Measurements from ENCODE around the gene ROBO1.

ROBO1 gene

DNA sequence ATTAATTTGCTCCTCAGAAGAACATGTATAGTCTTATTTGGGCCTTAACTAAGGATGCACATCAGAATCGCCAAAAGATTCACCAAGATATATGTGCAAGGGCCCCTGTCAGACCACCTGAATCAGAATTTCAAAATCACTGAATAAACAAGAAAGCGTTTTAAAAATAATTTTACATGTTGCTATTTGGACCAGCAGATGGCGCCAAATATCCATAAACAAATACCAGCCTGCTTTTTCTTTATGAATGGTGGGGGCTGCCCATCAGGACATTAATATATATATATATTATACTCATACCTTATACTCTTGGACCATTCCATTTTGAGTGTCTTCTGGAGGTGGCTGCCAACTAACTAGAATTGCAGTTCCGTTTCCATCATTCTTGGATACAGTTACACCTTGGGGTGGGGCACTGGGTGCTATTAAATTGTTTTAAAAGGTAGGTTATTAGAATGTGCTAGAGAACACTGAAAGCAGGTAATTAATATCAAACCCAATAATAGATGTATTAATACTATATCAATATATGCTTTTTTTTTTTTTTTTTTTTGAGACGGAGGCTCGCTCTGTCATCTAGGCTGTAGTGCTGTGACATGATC lies 1108.3 kb downstream of the ROBO1 start:
- peak; percentile 31 to 36 for DNase-seq

DNA sequence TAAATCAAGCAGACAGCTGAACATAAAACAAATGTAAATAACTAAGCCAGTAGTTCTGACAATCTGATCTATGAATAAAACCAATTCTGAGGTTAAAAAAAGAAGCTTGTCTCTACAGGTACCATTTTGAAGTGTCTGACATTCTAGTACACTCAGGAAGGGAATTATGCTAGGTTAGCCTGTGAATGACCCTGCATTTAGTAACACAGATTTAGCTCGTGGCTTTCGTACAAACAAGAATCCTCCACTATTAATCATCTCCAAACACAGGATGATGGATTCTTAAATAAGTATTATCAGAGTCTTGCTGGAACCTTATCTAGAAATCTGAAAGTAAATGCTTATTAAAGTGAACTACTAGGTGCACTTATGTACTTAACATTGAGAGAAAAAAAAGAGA lies 1120.1 kb downstream of the ROBO1 start:
- DNase-seq: no peak

DNA sequence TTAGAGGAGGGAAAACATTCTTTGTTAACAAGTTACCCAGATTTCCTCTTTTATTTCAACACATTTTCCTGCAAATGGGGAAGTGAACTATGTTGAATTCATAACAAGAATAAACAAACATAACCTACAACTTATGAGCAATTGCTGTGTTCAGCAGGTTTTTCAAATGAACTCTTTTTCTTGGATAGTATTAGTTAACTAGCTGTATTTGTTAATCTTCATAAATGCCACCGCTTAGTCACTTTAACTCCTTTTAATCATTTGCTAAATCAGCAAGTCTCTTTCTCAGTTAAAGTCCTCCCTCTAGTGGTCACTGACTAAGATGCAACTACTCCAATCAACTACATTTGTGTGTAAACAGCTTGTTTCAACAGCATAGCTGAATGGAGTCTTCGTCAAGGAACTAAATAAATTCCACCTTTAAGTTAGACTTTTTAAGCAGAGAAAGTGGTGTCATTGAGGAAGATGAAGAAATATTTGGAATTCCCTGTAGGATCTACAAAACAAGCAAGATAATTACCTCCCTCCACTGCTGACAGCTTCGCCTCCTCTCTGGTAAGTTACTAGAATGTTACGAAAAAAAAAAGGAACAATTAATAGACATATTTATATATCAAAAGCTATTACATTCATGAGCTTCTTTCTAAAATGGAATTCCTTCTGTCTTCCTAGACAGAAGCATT lies 1122.0 kb downstream of the ROBO1 start:
- DNase-seq: peak; percentile 80 to 81

GRCh38 chr3:78644847-78645246 lies 1123.0 kb downstream of the ROBO1 start:
- DNase-seq: no peak

DNA sequence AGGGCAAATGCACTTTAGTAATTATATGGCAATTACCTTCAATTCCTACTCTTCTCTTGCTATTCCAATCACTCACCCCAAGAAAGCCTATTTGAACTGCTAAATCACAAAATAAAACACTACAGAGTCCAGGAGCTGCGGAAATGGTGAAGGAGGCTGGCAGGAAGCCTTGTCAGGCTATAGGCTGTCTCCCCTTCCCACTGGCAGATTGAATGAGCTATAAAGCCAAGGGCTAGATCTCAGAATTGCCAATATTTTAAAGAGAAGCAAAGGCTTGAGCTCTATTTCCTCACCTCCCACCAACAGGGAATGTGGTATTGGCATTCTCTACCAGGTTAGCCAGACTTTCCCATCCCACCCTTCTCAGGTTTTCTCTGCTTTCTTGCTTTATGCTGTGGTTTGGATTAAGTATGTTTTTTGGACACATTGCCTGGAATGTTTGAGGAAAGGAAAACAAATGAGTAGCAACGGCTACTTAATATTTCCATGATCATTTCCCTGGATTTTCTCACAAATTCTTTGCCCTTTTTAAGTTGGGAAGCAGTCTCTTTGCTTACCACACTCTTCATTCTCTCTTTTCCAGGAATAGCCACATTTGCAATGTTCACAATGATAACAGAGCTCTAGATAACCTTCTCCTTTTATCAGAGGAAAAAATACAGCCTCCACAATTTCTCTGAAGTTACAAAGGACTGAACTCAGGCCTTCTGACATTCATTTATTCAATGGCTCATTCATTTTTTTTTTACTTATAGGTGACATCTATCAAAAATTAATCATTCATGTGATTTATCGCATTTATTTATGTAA lies 1125.4 kb downstream of the ROBO1 start:
- DNase-seq: no peak

DNA sequence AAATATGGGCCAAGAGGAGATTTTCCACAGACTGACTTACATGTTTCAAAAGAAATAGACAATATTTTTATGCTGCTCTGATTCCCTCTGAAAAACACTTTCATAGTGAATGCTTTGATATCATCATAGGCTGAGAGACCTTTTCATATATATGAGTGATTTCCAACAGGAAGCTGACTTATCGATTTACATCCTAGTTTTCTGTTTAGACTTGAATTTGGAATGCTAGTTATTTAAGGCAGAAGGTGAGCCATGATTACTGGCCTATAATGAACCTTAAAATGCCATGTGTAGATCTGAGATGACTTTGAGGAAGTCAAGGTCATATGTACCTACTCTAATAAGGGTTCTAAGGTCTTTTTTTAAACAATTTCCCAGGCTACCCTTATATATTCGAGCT lies 1126.1 kb downstream of the ROBO1 start:
- no peak for DNase-seq

- no peak for DNase-seq
Measured at GRCh38 chr3:78634316-78634715, 1133.5 kb downstream of the ROBO1 start.

GRCh38 chr3:78633626-78634025 lies 1134.2 kb downstream of the ROBO1 start:
- no peak for DNase-seq

DNA sequence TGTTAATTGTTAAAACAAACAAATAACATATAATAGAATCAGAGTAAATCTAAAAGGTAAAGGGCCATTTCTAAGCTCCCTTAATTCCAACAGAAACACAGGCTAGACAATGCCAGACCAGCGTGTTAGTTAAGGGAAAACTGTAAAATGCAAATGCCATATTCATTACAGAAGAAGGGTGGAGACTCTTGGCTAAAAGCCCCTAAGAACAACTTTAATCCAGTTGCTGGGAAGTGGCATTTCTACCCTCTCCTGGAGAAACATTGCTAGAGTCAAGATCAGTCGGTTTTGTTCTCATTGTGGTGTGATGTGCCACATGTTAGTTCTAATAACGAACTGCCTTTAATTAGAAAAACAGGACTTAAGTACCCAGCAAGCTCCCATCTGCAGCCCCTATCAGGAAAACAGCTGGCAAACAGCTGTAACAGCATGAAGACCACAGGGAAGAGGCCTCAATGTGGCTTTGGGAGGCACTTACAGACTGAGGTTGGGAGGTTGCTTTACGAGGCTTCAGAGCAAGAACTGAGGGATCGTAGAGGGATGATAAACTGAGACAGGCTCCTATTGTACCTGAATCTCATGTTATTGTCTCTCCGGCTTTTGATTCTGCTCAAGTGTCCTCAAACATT lies 1134.8 kb downstream of the ROBO1 start:
- no peak for DNase-seq

DNA sequence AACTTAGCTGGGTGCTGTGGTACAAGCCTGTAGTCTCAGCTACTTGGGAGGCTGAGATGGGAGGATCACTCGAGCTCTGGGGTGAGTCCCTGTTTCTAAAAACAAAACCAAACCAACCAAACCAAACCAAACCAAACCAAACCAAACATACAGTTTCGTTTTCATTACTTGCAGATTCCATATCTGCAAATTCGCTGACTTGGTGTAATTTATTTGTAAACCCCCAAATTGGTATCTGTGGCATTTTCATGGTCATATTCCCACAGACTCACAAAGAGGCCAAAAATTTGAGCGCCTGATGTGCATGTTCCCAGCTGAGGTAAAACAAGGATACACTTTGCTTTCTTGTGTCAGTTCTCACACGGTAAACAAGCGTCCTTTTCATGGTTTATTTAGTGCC lies 1138.3 kb downstream of the ROBO1 start:
- no peak for DNase-seq

DNA sequence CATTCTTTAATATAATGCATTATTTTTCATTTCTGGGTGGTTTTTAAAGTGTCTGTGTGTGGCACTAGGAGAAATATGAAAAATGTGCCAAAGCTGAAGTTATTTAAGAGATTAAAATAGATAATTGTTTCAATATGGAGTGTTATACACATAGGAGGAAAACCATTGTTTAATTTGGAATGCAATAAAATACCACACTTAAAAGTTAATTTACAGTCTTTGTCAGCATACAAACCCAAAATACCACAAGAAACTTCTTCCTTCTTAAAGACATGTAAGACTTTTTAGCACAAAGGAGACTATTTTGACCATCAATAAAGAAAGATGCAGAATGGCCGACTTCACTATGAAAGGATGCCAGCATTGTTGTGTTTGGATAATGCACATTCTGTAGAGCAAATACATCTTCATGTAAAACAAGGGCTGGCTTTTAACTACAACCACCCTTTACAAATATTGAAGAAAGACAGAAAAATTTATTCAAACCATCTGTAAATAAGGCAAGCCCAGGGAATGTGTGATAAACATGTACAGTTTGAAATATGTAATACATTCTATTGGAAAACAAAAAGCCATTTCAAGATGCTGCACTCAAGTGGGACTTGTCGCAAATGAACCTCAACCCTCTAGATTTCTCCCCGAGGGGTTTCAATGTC lies 1146.6 kb downstream of the ROBO1 start:
- DNase-seq: no peak

DNA sequence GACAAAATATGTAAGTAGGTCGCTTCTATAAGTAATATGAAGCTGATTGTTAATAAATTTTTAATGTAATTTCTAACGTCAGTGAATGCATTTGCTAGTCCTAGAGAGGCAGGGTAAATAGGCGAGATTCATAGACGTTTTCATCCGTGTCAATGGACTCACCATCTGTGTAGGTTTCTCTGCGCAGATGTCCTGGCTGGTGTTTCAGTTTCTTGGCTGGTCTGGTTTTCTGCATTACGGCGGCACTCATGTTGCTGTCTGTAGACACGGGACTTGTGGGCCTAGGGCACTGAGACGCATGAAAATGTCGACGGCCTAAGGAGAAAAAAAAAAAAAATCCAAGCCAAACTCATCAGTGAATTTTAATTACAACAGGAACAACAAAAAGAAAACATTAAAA lies 1153.3 kb downstream of the ROBO1 start:
- no peak for DNase-seq

GRCh38 chr3:78613421-78613879 lies 1154.3 kb downstream of the ROBO1 start:
- DNase-seq: no peak

GRCh38 chr3:78611278-78611677 lies 1156.5 kb downstream of the ROBO1 start:
- no peak for DNase-seq

GRCh38 chr3:78610462-78611125 lies 1157.2 kb downstream of the ROBO1 start:
- no peak for DNase-seq

- DNase-seq: no peak
Measured at GRCh38 chr3:78606756-78607155, 1161.0 kb downstream of the ROBO1 start.

GRCh38 chr3:78605178-78605577 lies 1162.6 kb downstream of the ROBO1 start:
- DNase-seq: no peak

DNA sequence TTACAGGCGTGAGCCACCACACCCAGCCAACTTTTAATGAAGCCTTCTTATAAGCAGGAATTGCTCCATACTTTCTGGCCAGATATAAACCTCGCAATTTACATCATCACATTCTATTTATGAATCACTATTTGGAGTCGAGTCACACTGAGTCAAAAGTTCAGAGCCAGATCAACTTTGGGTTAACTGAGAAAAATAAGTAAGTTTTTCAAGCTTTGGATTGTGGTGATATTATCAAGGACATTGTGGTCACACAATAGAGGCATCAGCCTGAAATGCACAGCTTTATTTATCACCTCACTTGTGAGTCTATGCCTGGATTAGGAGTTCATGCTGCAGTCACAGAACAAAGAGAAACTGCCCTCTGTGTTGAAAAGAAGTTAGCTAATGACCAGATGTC lies 1163.5 kb downstream of the ROBO1 start:
- DNase-seq: no peak

DNA sequence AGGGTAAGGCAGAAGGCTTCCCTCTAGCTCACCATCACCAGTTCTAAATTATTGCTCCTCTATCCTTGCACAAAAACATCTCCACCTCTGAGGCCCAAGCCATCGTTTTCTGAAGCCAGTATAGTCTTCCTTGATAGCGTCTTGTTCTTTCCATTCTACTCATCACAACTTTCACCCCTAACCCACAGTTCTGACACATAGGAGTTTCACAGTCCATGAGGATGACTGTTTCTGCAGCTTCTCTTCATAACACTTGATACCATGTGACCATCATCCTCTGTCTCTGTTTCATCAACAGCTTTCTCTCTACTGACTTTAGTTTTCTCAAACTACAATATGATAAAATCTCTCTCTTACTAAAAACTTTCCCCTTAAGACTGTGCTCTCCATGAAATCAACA lies 1166.5 kb downstream of the ROBO1 start:
- no peak for DNase-seq

GRCh38 chr3:78589778-78590177 lies 1178.0 kb downstream of the ROBO1 start:
- DNase-seq: no peak

DNA sequence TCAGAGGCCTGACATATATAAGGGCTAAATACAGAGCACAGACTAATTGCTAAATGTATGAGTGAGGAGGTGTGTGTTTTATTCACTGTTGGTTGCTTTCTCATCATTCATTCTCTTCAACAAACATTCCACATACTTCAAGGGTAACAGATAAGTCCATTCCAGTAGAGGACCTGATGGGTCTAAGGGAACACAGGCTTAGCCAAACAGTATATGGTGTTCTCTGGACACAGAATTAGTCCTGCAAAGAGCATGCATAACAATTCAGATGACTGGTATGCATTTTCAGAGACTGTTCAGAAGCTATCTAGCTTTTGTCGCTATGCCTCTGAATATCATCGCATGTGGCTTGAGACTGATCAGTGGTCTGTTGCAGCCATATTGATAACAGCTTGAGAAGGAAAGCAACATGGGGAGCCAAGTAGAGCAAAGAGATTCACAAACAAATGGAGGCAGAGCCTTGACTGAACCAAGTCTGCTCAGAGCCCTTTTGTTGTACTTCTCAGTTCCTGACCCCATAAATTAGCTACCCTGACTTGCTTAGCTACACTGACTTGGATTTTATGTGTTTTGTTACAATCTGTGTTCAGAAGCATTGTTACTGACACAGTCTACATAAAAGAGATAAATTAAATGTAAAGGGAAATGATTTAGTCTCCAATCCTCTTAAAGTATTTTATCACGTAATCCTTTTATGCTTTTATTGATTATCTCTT lies 1178.7 kb downstream of the ROBO1 start:
- DNase-seq: no peak

- DNase-seq: peak in 1 of 2 experiments; percentile 14
Measured at GRCh38 chr3:78580681-78581080, 1187.1 kb downstream of the ROBO1 start.
